ENCODE results near the gene PPP2R2D. TPM values are rescaled to one million over a fixed set of nuclear protein-coding genes. Genes with fewer than 3 reads are reported as not detected.
"Not testable (repeated sequence)": the region's sequence is repeated elsewhere in the genome, so short reads cannot be mapped to it uniquely, and the experiment has no call there.

Gene PPP2R2D
- total RNA-seq, 1 donor from 2014 or later: 64.1 TPM

- DNase-seq: no peak
Measured at GRCh38 chr10:131977323-131978096, 76.7 kb downstream of the PPP2R2D start.

- no peak for DNase-seq
Measured at GRCh38 chr10:131978366-131978765, 77.6 kb downstream of the PPP2R2D start.

- no peak for DNase-seq
Measured at GRCh38 chr10:131978851-131979250, 78.0 kb downstream of the PPP2R2D start.

GRCh38 chr10:131979336-131979735 is 78.5 kb downstream of the PPP2R2D start:
- DNase-seq: no peak

GRCh38 chr10:131979821-131980270 is 79.0 kb downstream of the PPP2R2D start:
- no peak for DNase-seq

GRCh38 chr10:131980321-131980720 is 79.5 kb downstream of the PPP2R2D start:
- no peak for DNase-seq

- no peak for DNase-seq
Measured at GRCh38 chr10:131980761-131981428, 80.1 kb downstream of the PPP2R2D start.

- DNase-seq: peak; percentile 89
Measured at GRCh38 chr10:131981429-131982184, 80.8 kb downstream of the PPP2R2D start, which contains the start of gene BNIP3. TSS of gene BNIP3 (minus strand) at chr10:131981923. CDS start at chr10:131981806, 117 bp downstream.

- DNase-seq: no peak
Measured at GRCh38 chr10:131982185-131982756, 81.5 kb downstream of the PPP2R2D start.

- no peak for DNase-seq
Measured at GRCh38 chr10:131982796-131983195, 82.0 kb downstream of the PPP2R2D start.

GRCh38 chr10:131983780-131984179 is 83.0 kb downstream of the PPP2R2D start:
- no peak for DNase-seq

- DNase-seq: not testable (repeated sequence)
Measured at GRCh38 chr10:131986851-131987250, 86.0 kb downstream of the PPP2R2D start.

- not testable (repeated sequence) for DNase-seq
Measured at GRCh38 chr10:131987301-131987700, 86.5 kb downstream of the PPP2R2D start.

- not testable (repeated sequence) for DNase-seq
Measured at GRCh38 chr10:131987786-131988185, 87.0 kb downstream of the PPP2R2D start.

GRCh38 chr10:131991726-131992125 is 90.9 kb downstream of the PPP2R2D start:
- DNase-seq: no peak

GRCh38 chr10:131993275-131993674 is 92.5 kb downstream of the PPP2R2D start:
- no peak for DNase-seq

GRCh38 chr10:131994435-131994834 is 93.6 kb downstream of the PPP2R2D start:
- DNase-seq: no peak

GRCh38 chr10:131996466-131997365 is 95.9 kb downstream of the PPP2R2D start:
- peak; percentile 38 for DNase-seq

- no peak for DNase-seq
Measured at GRCh38 chr10:131997366-131998049, 96.7 kb downstream of the PPP2R2D start.

- DNase-seq: no peak
Measured at GRCh38 chr10:131998050-131998844, 97.4 kb downstream of the PPP2R2D start.

Measured in occipital lobe (tissue), 2 donors.